HepG2 (cell line): ENCODE measurements around the gene ARHGAP45. TPM values are rescaled to one million over a fixed set of nuclear protein-coding genes. Genes with fewer than 3 reads are reported as not detected.

Experiments used
- GLI4 ChIP-seq: sonication (generic); formaldehyde crosslinking; IDR thresholded peaks from 2 replicates; pipeline ENCODE4 v1.5.1; 2020; ENCODE audit warnings: missing genetic modification reagents, mild to moderate bottlenecking, moderate library complexity, borderline replicate concordance
- JARID2 ChIP-seq: sonication (generic); formaldehyde crosslinking; IDR thresholded peaks from 2 replicates; pipeline ENCODE4 v1.8.1; 2023; ENCODE audit warnings: missing genetic modification reagents, inconsistent platforms; ENCODE audit not compliant: insufficient replicate concordance
- KDM3A ChIP-seq: IDR thresholded peaks from 2 replicates; pipeline ENCODE4 v1.6.1; 2018; ENCODE audit warnings: low read depth, missing compliant biosample characterization
- MAFG ChIP-seq: sonication (generic); formaldehyde crosslinking; IDR thresholded peaks from 2 replicates; pipeline ENCODE4 v1.5.1; 2020; ENCODE audit warnings: mild to moderate bottlenecking, missing genetic modification reagents
- MXI1 ChIP-seq: IDR thresholded peaks from 3 replicates; pipeline ENCODE4 v1.6.1; 2012; ENCODE audit warnings: low read depth, low read length, inconsistent platforms, borderline replicate concordance
- SKI ChIP-seq: fragments of 450-650 bp; IDR thresholded peaks from one replicate; pipeline ENCODE4 v1.6.1; 2018; ENCODE audit warnings: mild to moderate bottlenecking; ENCODE audit not compliant: partially characterized antibody
- SMARCE1 ChIP-seq: fragments of 450-650 bp; IDR thresholded peaks from 2 replicates; pipeline ENCODE4 v1.6.1; 2017; ENCODE audit warnings: borderline replicate concordance
- TAF1 ChIP-seq: sonication (generic); formaldehyde crosslinking; IDR thresholded peaks from 2 replicates; pipeline ENCODE4 v1.4.0; 2020; ENCODE audit warnings: missing genetic modification reagents
- ZMYM3 ChIP-seq: sonication (generic); formaldehyde crosslinking; IDR thresholded peaks from 2 replicates; pipeline ENCODE4 v1.5.1; 2020; ENCODE audit warnings: mild to moderate bottlenecking, missing genetic modification reagents
- ZNF180 ChIP-seq: sonication (generic); formaldehyde crosslinking; IDR thresholded peaks from 2 replicates; pipeline ENCODE4 v1.4.0; 2020; ENCODE audit warnings: low read depth, missing genetic modification reagents, borderline replicate concordance
- ZNF329 ChIP-seq: sonication (generic); formaldehyde crosslinking; IDR thresholded peaks from 2 replicates; pipeline ENCODE4 v1.9.0; 2021; ENCODE audit warnings: low read depth, mild to moderate bottlenecking, missing genetic modification reagents
- ZNF7 ChIP-seq: IDR thresholded peaks from 2 replicates; pipeline ENCODE4 v1.6.1; 2016; ENCODE audit warnings: missing biosample characterization, missing genetic modification reagents
- ZSCAN12 ChIP-seq: sonication (generic); formaldehyde crosslinking; IDR thresholded peaks from 2 replicates; pipeline ENCODE4 v1.9.0; 2021; ENCODE audit warnings: mild to moderate bottlenecking, missing genetic modification reagents
- ZSCAN21 ChIP-seq: sonication (generic); formaldehyde crosslinking; IDR thresholded peaks from 2 replicates; pipeline ENCODE4 v1.8.0; 2022; ENCODE audit warnings: mild to moderate bottlenecking, missing genetic modification reagents, moderate library complexity, borderline replicate concordance
- polyA plus RNA-seq, 8 experiments: library from polyadenylated mRNA; depleted of rRNA in 3 of 8; stranded (reverse) in 7 of 8; unstranded in 1 of 8; fragments of >200 nt; fragmentation: Illumina TruSeq in 4 of 8; extraction: Trizol in 4 of 8; gene quantifications; 2 replicates each; pipeline versions ENCODE4 v1.2.1 to v1.2.3, GENCODE V29; 2011 to 2016; ENCODE audit warnings: low read depth in 4 of 8, missing spikeins in 1 of 8, mixed read lengths in 1 of 8; ENCODE audit not compliant: insufficient read depth in 1 of 8
- total RNA-seq, 5 experiments: library from RNA; depleted of rRNA; stranded (reverse); fragments of >200 nt; fragmentation: Illumina TruSeq; extraction: Trizol; gene quantifications; 2 replicates each; pipeline ENCODE4 v1.2.3, GENCODE V29; 2016; ENCODE audit warnings: low read depth in 1 of 5
- TF ChIP-seq, protein P1 (sequence below): sonication (generic); formaldehyde crosslinking; IDR thresholded peaks from 2 replicates; pipeline ENCODE4 v1.5.1; 2020; ENCODE audit warnings: mild to moderate bottlenecking, missing genetic modification reagents, moderate library complexity
- TF ChIP-seq, protein P2 (sequence below): IDR thresholded peaks from 2 replicates; pipeline ENCODE4 v1.6.1; 2016; ENCODE audit warnings: missing compliant biosample characterization, missing genetic modification reagents, borderline replicate concordance
- TF ChIP-seq, protein P3 (sequence below): sonication (generic); formaldehyde crosslinking; IDR thresholded peaks from 2 replicates; pipeline ENCODE4 v1.4.0; 2020; ENCODE audit warnings: missing genetic modification reagents, borderline replicate concordance

Gene ARHGAP45
- total and polyA plus RNA-seq, 2 of the 13 experiments (the other 11 are each of a cell fraction or from before 2014, with no cell fraction given) = 0.84 to 32.0 TPM

DNA sequence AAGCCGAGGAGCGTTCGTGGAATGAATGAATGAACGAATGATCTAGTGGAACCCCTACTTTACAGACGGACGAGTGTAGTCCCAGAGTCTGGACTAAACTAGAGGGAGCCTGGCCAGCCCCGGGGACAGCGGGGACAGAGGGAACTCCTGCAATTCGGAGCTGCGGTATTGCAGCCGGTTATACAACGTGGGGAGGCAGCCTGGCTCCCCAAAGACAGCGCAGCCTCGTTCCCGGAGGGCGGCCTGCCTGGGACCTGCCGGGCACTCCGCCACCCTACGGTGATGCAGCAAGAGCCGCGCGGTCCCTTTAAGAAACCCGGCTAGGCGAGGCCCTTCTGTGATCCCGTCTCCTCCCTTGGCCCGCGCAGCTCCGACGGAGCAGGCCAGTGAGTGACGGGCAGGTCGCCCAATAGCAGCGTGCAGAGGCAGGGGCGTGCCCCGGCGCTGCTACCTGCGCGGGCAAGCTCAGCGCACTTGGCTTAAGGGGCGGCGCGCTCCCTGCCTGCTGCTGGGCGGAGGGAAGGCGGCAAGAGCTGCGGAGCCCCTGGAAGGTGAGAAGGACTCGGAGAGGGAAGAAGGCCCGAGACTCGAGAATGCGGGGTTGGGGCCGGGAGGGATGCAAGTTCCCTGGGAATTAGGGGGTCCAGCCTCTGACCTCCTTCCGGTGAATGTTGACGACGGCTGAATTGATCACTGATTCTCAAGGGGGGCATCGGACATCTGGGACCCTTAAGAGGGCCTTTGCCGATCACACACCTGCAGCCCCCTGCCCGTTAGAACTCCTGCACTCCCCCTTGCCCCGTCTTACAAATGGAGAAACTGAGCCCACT is 27.1 kb upstream of the ARHGAP45 start, which contains the start of gene ABCA7 (continued):
- TF ChIP-seq, protein P1, sequence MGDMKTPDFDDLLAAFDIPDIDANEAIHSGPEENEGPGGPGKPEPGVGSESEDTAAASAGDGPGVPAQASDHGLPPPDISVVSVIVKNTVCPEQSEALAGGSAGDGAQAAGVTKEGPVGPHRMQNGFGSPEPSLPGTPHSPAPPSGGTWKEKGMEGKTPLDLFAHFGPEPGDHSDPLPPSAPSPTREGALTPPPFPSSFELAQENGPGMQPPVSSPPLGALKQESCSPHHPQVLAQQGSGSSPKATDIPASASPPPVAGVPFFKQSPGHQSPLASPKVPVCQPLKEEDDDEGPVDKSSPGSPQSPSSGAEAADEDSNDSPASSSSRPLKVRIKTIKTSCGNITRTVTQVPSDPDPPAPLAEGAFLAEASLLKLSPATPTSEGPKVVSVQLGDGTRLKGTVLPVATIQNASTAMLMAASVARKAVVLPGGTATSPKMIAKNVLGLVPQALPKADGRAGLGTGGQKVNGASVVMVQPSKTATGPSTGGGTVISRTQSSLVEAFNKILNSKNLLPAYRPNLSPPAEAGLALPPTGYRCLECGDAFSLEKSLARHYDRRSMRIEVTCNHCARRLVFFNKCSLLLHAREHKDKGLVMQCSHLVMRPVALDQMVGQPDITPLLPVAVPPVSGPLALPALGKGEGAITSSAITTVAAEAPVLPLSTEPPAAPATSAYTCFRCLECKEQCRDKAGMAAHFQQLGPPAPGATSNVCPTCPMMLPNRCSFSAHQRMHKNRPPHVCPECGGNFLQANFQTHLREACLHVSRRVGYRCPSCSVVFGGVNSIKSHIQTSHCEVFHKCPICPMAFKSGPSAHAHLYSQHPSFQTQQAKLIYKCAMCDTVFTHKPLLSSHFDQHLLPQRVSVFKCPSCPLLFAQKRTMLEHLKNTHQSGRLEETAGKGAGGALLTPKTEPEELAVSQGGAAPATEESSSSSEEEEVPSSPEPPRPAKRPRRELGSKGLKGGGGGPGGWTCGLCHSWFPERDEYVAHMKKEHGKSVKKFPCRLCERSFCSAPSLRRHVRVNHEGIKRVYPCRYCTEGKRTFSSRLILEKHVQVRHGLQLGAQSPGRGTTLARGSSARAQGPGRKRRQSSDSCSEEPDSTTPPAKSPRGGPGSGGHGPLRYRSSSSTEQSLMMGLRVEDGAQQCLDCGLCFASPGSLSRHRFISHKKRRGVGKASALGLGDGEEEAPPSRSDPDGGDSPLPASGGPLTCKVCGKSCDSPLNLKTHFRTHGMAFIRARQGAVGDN (CRISPR knock-in tag) = peak; percentile 83
- TF ChIP-seq SKI = peak; percentile 14
- TF ChIP-seq GLI4 (CRISPR knock-in tag) = 0 out of 2 replicates have a peak, but pooled peaks have one; percentile 55
- TF ChIP-seq SMARCE1 = no peak
- TF ChIP-seq, protein P2, sequence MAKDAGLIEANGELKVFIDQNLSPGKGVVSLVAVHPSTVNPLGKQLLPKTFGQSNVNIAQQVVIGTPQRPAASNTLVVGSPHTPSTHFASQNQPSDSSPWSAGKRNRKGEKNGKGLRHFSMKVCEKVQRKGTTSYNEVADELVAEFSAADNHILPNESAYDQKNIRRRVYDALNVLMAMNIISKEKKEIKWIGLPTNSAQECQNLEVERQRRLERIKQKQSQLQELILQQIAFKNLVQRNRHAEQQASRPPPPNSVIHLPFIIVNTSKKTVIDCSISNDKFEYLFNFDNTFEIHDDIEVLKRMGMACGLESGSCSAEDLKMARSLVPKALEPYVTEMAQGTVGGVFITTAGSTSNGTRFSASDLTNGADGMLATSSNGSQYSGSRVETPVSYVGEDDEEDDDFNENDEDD (CRISPR knock-in tag) = peak; percentile 91
- no peak for TF ChIP-seq ZNF7 (CRISPR knock-in tag)
- TF ChIP-seq KDM3A (CRISPR knock-in tag) = no peak
- no peak for TF ChIP-seq ZSCAN12 (CRISPR knock-in tag)
- TF ChIP-seq MXI1 = peak; percentile 78; the same call in 2 of the 3 replicates
- TF ChIP-seq ZNF329 (CRISPR knock-in tag) = 0 out of 2 replicates have a peak, but pooled peaks have one; percentile 37
- TF ChIP-seq, protein P3, sequence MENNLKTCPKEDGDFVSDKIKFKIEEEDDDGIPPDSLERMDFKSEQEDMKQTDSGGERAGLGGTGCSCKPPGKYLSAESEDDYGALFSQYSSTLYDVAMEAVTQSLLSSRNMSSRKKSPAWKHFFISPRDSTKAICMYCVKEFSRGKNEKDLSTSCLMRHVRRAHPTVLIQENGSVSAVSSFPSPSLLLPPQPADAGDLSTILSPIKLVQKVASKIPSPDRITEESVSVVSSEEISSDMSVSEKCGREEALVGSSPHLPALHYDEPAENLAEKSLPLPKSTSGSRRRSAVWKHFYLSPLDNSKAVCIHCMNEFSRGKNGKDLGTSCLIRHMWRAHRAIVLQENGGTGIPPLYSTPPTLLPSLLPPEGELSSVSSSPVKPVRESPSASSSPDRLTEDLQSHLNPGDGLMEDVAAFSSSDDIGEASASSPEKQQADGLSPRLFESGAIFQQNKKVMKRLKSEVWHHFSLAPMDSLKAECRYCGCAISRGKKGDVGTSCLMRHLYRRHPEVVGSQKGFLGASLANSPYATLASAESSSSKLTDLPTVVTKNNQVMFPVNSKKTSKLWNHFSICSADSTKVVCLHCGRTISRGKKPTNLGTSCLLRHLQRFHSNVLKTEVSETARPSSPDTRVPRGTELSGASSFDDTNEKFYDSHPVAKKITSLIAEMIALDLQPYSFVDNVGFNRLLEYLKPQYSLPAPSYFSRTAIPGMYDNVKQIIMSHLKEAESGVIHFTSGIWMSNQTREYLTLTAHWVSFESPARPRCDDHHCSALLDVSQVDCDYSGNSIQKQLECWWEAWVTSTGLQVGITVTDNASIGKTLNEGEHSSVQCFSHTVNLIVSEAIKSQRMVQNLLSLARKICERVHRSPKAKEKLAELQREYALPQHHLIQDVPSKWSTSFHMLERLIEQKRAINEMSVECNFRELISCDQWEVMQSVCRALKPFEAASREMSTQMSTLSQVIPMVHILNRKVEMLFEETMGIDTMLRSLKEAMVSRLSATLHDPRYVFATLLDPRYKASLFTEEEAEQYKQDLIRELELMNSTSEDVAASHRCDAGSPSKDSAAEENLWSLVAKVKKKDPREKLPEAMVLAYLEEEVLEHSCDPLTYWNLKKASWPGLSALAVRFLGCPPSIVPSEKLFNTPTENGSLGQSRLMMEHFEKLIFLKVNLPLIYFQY (CRISPR knock-in tag) = peak; percentile 42; the same call in 1 of the 2 replicates
- peak; percentile 65; the same call in 1 of the 2 replicates for TF ChIP-seq TAF1 (CRISPR knock-in tag)
- TF ChIP-seq ZSCAN21 (CRISPR knock-in tag) = peak; percentile 57; the same call in 1 of the 2 replicates
- no peak for TF ChIP-seq MAFG (CRISPR knock-in tag)
- TF ChIP-seq ZMYM3 (CRISPR knock-in tag) = peak; percentile 17; the same call in 1 of the 2 replicates
- TF ChIP-seq ZNF180 (CRISPR knock-in tag) = no peak
- peak; percentile 30 for TF ChIP-seq JARID2 (CRISPR knock-in tag)
